HepG2 (cell line): ENCODE measurements around the gene TNK1. TPM values are rescaled to one million over a fixed set of nuclear protein-coding genes. Genes with fewer than 3 reads are reported as not detected.

ENCODE experiments used
- ADNP ChIP-seq: sonication (generic); formaldehyde crosslinking; IDR thresholded peaks from 2 replicates; pipeline ENCODE4 v1.4.0; 2020; ENCODE audit warnings: missing genetic modification reagents
- AGO2 ChIP-seq: fragments of 200-400 bp; formaldehyde crosslinking; optimal IDR thresholded peaks from 2 replicates; pipeline ENCODE3; 2017; ENCODE audit warnings: mild to moderate bottlenecking, low read depth, low read length, moderate library complexity
- ASH2L ChIP-seq: fragments of 300-600, 200-600 bp; sonication (generic); IDR thresholded peaks from 2 replicates; pipeline ENCODE4 v1.7.0; 2017; ENCODE audit warnings: low read depth, mild to moderate bottlenecking, moderate library complexity, mixed read lengths, low read length; ENCODE audit not compliant: insufficient read length
- BRCA1 ChIP-seq: sonication (generic); formaldehyde crosslinking; IDR thresholded peaks from 2 replicates; pipeline ENCODE4 v1.4.0; 2020; ENCODE audit warnings: missing genetic modification reagents
- CBFB ChIP-seq: sonication (generic); formaldehyde crosslinking; IDR thresholded peaks from 2 replicates; pipeline ENCODE4 v1.4.0; 2020; ENCODE audit warnings: missing genetic modification reagents
- ETV6 ChIP-seq: sonication (generic); formaldehyde crosslinking; conservative IDR thresholded peaks from 2 replicates; pipeline ENCODE4 v1.4.0; 2020; ENCODE audit warnings: missing genetic modification reagents
- GMEB1 ChIP-seq: sonication (generic); formaldehyde crosslinking; IDR thresholded peaks from 2 replicates; pipeline ENCODE4 v1.5.1; 2020; ENCODE audit warnings: missing genetic modification reagents, mild to moderate bottlenecking, borderline replicate concordance
- HCFC1 ChIP-seq: fragments of 150-350 bp; IDR thresholded peaks from 2 replicates; pipeline ENCODE4 v1.6.1; 2014; ENCODE audit warnings: low read depth, low read length
- NONO ChIP-seq, 2 experiments: fragments of 450-650 bp in 1 of 2; sonication (generic) in 1 of 2; formaldehyde crosslinking in 1 of 2; IDR thresholded peaks in 1 of 2; conservative IDR thresholded peaks in 1 of 2; 2 replicates each; pipeline versions ENCODE4 v1.6.1 to v1.8.0; 2017 to 2022; ENCODE audit warnings: mild to moderate bottlenecking in 1 of 2, missing genetic modification reagents in 1 of 2, moderate library complexity in 1 of 2
- REL ChIP-seq: sonication (generic); formaldehyde crosslinking; conservative IDR thresholded peaks from 2 replicates; pipeline ENCODE4 v1.8.0; 2022; ENCODE audit warnings: mild to moderate bottlenecking, missing genetic modification reagents, moderate library complexity
- RFX5 ChIP-seq: IDR thresholded peaks from 2 replicates; pipeline ENCODE4 v1.6.1; 2011; ENCODE audit warnings: low read depth, low read length, improper control_type of control experiment
- RFXAP ChIP-seq: sonication (generic); formaldehyde crosslinking; IDR thresholded peaks from 2 replicates; pipeline ENCODE4 v1.4.0; 2020; ENCODE audit warnings: missing genetic modification reagents, borderline replicate concordance
- SIN3B ChIP-seq: fragments of 150-350 bp; IDR thresholded peaks from 2 replicates; pipeline ENCODE4 v1.6.1; 2014; ENCODE audit warnings: low read length
- SMC3 ChIP-seq: IDR thresholded peaks from 2 replicates; pipeline ENCODE4 v1.6.1; 2011; ENCODE audit warnings: low read length, improper control_type of control experiment
- SOX5 ChIP-seq: IDR thresholded peaks from 2 replicates; pipeline ENCODE4 v1.6.1; 2016; ENCODE audit warnings: borderline replicate concordance
- TCF7 ChIP-seq: sonication (generic); IDR thresholded peaks from 2 replicates; pipeline ENCODE4 v1.6.1; 2016; ENCODE audit warnings: antibody characterized with exemption, low read depth
- TERF1 ChIP-seq: sonication (generic); formaldehyde crosslinking; IDR thresholded peaks from 2 replicates; pipeline ENCODE4 v1.8.0; 2022; ENCODE audit warnings: mild to moderate bottlenecking, missing genetic modification reagents, moderate library complexity
- ZBED4 ChIP-seq: sonication (generic); formaldehyde crosslinking; IDR thresholded peaks from 2 replicates; pipeline ENCODE4 v1.4.0; 2020; ENCODE audit warnings: missing genetic modification reagents, borderline replicate concordance
- ZNF329 ChIP-seq: sonication (generic); formaldehyde crosslinking; IDR thresholded peaks from 2 replicates; pipeline ENCODE4 v1.9.0; 2021; ENCODE audit warnings: low read depth, mild to moderate bottlenecking, missing genetic modification reagents
- ZNF597 ChIP-seq: sonication (generic); formaldehyde crosslinking; IDR thresholded peaks from 2 replicates; pipeline ENCODE4 v1.5.0; 2020; ENCODE audit warnings: missing genetic modification reagents
- ZNF761 ChIP-seq: sonication (generic); formaldehyde crosslinking; conservative IDR thresholded peaks from 2 replicates; pipeline ENCODE4 v1.4.0; 2020; ENCODE audit warnings: mild to moderate bottlenecking, missing genetic modification reagents
- ZNF879 ChIP-seq: sonication (generic); formaldehyde crosslinking; IDR thresholded peaks from 2 replicates; pipeline ENCODE4 v1.8.1; 2023; ENCODE audit warnings: missing genetic modification reagents
- polyA plus RNA-seq, 8 experiments: library from polyadenylated mRNA; depleted of rRNA in 3 of 8; stranded (reverse) in 7 of 8; unstranded in 1 of 8; fragments of >200 nt; fragmentation: Illumina TruSeq in 4 of 8; extraction: Trizol in 4 of 8; gene quantifications; 2 replicates each; pipeline versions ENCODE4 v1.2.1 to v1.2.3, GENCODE V29; 2011 to 2016; ENCODE audit warnings: low read depth in 4 of 8, missing spikeins in 1 of 8, mixed read lengths in 1 of 8; ENCODE audit not compliant: insufficient read depth in 1 of 8
- total RNA-seq, 5 experiments: library from RNA; depleted of rRNA; stranded (reverse); fragments of >200 nt; fragmentation: Illumina TruSeq; extraction: Trizol; gene quantifications; 2 replicates each; pipeline ENCODE4 v1.2.3, GENCODE V29; 2016; ENCODE audit warnings: low read depth in 1 of 5

TNK1 gene
- total and polyA plus RNA-seq, 2 of the 13 experiments (the other 11 are each of a cell fraction or from before 2014, with no cell fraction given), result 2.0 to 3.5 TPM

DNA sequence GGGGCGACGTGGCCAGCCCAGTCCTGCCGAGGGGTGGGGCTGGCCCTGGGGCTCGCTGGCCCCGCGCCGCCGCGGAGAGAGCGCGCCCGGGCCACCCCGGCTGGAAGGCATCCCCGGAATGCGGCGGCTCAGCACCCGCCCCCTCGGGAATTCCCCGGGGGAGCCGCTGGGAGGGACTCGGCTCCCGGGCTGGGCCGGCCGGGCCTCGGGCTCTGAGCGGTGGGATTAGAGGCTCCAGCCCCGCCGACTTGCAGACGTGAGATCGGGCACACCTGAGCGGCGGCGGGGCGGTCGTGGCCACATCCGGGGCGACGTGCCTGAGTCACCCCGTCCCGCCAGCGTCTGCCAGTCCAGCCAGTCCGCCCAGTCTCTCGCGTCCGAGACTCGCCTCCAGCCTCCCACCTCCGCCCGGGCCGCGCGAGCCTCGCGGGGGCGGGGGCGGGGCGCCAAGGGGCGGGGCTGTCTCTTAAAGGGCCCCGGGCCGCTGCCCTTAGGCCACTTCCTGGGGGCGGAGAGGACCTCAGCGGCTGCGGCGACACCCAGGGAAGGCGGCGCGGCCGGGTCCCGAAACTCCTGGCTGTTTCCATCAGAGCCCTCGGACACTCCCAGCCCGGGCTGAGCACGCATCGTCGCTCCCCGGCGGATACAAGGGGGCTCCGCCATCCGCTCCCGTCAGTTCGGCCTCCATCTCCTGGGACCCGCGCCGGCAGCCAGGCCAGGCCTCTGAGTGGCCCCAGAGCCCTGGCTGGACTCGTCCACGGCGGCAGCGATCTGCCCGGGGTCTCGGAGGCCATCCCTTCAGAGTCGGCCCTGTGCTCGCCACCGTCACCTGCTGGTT is 29.0 kb upstream of the TNK1 start, which contains the start of gene KCTD11 (continued):
- TF ChIP-seq ZBED4 (CRISPR knock-in tag) (peak; percentile 95), ZNF329 (CRISPR knock-in tag) (no peak; the same call in 1 of the 2 replicates), NONO (IDR thresholded peaks at IDR 0.05) (no peak), NONO (CRISPR knock-in tag; conservative IDR thresholded peaks at IDR 0.05) (peak; percentile 73; the same call in 1 of the 2 replicates), ZNF597 (no peak), RFXAP (CRISPR knock-in tag) (0 out of 2 replicates have a peak, but pooled peaks have one; percentile 32), BRCA1 (CRISPR knock-in tag) (0 out of 2 replicates have a peak, but pooled peaks have one; percentile 85), AGO2 (no peak), ZNF879 (CRISPR knock-in tag) (peak; percentile 45), RFX5 (no peak), GMEB1 (CRISPR knock-in tag) (peak; percentile 64; the same call in 1 of the 2 replicates), REL (CRISPR knock-in tag) (no peak), TCF7 (peak; percentile 2; the same call in 1 of the 2 replicates), TERF1 (no peak), ASH2L (peak; percentile 56), SMC3 (no peak), HCFC1 (peak; percentile 27; the same call in 1 of the 2 replicates), SIN3B (no peak), CBFB (CRISPR knock-in tag) (no peak; the same call in 1 of the 2 replicates), ETV6 (CRISPR knock-in tag) (no peak), ADNP (CRISPR knock-in tag) (no peak), SOX5 (CRISPR knock-in tag) (no peak), ZNF761 (CRISPR knock-in tag) (no peak)
